ENCODE data around the gene PSMC3. TPM values are rescaled to one million over a fixed set of nuclear protein-coding genes. Genes with fewer than 3 reads are reported as not detected.

The PSMC3 gene
- polyA plus RNA-seq, 3 donors = 137 to 154 (median 143) TPM

- no peak for DNase-seq
Measured at GRCh38 chr11:47396049-47396320, 30.3 kb downstream of the PSMC3 start.

- DNase-seq = no peak
Measured at GRCh38 chr11:47395223-47396048, 30.8 kb downstream of the PSMC3 start.

DNA sequence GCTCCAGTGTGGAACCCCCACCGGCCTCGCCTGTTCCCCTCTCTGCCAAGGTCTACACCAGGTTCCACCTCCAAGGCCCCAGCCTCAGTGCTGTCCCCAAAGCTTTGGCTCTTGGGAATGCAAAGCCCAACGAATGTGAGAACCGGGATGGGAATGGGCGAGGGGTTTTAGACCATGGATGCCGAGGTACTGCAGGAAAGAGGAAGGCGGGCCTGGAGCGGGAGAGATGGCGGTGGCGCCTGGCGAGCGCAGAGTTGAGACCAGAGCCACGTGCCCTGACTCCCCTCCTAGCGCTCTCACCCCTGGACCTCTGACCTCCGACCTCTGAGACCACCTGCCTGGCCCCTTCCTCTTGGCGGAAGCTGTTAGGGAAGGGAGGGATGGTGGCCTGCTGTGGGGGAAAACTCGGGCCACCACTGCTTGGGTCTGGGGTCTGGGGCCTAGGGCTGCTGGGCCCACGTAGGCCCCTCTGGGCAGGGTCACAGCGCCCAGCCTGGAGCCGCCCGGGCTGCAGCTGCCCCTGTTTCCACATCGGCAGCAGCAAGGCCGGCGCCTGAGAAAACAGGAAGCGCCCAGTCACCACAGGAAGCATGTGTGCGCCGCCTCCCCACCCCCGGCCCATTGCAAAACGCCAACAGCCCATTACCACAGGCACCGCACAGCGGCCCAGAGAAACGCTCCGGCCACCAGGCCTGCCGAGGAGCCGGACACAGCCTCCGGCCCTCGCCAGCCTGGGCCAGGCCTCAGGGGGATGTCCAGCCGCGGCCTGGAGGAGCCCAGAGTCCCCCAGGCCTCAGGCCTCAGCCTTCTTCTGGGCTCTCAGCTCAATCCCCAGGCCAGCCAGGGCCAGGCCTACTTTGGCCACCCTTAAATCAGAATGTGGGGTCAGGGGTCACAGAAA lies 31.7 kb downstream of the PSMC3 start:
- DNase-seq = no peak

GRCh38 chr11:47394050-47394321 lies 32.3 kb downstream of the PSMC3 start:
- DNase-seq = no peak

GRCh38 chr11:47393163-47394049 lies 32.8 kb downstream of the PSMC3 start:
- DNase-seq = no peak

- no peak for DNase-seq
Measured at GRCh38 chr11:47392546-47393162, 33.6 kb downstream of the PSMC3 start.

DNA sequence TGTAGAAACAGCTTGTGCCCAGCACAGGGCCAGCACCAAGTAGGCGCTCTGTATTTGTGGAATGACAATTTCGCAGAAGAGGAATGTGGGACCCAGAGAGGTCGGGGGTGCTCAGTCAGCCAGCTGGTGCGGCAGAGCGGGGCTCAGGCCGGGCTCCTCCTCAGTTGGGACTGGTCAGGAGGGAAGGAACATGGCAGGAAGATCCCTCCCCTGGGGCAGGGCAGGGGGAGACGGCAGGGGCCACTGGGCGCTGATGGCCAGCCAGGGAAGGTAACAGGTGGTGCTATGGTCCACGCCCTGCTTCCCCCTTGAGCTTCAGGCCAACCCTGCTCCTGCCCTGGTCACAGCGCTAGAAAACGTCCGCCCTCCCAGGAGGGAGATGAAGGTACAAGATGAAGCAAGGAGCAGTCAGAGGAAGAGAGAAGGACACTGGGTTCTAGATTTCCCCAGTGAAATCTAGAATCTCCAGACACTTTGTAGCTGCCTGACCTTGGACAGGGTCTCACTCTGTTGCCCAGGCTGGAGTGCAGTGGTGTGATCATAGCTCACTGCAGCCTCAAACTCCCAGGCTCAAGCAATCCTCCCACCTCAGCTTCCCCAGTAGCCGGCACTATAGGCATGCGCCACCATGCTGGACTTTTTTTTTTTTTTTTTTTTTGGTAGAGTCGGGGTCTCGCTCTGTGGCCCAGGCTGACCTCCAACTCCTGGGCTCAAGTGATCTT lies 34.4 kb downstream of the PSMC3 start:
- no peak for DNase-seq

DNA sequence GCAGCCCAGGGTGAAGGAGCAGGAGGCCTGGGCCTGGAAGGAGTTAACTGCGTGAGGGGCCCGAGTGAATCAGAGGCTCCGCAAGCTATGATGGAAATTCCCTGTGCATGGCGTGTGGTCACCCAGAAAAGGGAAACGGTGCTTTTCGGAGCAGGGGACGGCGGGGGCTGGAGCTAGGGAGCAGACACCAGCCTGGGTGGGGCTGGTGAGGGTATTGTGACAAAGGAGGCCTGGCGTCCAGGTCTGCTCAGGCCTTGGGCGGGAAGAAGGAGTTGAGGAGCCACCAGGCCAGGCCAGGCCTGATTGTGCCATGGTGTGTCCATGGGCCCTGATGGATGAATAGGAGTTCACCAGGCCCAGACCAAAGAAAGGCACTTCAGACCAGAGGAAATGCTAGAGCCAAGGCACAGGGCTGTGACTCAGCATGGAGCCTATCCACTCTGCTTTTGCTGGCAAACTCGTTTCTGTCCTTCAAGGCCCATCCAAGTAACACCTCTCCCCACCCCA lies 35.1 kb downstream of the PSMC3 start:
- DNase-seq = no peak

DNA sequence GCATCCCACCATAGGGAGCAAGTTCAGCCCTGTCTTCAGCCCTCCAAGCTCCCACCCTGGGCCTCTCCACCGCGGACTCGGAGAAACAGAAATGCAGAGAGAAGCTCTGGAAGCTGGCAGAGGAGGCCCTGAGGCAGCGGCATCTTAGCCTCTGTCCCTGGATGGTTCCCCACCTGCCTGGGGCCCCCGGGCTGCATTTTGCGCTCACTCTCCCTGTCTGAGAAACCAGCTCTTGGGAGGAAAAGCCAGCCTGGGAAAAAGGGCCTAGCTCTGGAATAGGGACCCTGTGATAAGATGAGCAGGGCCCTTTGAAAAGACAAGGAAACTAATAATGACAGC lies 35.8 kb downstream of the PSMC3 start:
- no peak for DNase-seq

GRCh38 chr11:47389577-47390421 lies 36.4 kb downstream of the PSMC3 start:
- DNase-seq = no peak

DNA sequence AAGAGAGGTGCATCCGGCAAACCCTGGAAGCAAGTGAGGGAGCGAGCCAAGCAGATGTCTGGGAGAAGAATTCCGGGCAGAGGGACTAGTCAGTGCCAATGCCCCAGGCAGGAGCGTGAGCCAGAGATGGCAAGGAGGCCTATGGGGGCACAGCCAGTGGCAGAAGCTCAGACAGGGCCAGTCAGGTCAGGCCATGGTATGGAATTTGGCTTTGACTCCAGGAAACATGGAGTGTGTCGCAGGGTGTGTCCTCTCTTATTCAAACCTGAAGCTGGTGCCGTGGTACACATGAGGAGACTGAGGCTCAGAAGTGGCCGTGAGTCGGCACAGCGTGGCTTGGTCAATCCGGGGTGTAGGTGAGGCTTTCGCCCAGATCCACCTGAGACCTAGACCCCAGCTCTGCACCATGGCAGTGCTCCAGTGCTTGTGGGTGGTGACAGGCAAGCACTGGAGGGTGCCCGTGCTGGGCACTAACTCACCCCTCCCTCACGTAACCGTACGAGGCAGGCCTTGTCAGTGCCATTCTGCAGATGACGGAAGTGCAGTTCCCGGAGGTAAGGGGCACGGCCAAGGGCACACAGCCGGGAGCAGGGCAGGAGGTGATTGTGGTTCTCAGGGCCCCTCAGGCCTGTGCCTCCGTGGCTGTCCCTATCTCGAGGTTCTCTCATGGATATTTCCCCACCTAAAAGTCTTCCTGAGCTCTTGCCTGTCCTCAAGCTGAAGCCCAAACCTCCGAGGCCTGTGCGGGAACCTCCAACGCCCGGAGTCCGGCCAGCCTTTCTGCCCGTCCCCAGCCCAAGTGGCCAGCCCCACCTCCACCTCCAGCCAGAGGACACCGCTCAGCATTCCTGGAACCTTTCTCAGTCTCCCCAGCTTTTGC lies 37.3 kb downstream of the PSMC3 start:
- no peak for DNase-seq

DNA sequence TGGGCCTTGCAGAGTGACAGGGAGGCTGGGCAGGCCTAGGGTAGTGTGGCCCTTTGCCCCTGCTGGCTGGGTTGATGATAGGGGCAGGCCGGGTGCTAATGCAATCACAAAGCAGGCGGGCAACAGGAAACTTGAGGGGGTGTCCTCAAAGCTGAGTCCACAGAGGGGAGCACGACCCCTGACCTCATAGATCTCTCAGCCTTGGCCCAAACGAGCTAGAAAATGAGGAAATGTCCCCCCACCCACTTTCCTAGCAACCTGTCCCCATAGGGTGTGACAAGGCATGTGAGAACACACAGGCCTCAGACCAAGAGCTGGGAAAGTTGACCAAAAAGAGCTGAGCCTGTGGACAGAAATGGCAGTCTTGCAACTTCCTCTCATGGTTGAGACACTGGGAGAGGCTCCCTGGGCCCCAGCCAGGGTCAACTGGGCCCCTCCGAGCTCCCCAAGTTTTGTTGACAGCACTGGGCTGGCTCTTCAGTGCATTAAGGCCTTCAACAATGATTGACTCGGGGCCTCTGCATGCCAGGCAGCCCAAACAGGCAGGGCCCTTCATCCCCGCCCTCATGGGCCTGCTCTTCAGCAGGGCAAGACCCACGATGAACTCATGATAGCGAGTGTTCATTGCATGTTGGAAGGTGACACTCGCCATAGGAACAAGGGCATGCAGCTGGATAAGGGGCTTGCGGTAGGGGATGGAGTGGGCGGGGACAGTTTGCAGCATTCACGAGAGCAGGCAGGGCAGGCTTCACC lies 38.1 kb downstream of the PSMC3 start:
- no peak for DNase-seq

GRCh38 chr11:47384498-47384897 lies 41.7 kb downstream of the PSMC3 start:
- no peak for DNase-seq

GRCh38 chr11:47383071-47383470 lies 43.2 kb downstream of the PSMC3 start:
- DNase-seq = no peak

DNA sequence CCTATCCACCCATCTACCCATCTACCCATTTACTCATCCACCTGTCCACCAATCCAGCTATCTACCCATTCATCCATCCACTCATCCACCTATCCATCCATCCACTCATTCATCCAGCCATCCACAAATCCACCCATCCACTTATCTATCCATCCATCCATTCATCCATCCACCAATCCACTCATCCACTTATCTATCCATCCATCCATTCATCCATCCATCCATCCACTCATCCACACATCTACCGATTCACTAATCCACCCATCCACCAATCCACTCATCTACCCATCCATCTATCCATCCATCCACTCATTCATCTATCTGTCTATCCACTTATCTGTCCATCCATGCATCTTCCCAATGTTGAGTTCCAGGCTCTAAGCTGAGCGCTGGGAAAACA lies 46.2 kb downstream of the PSMC3 start:
- no peak for DNase-seq

- DNase-seq = no peak
Measured at GRCh38 chr11:47379317-47379716, 46.9 kb downstream of the PSMC3 start.

DNA sequence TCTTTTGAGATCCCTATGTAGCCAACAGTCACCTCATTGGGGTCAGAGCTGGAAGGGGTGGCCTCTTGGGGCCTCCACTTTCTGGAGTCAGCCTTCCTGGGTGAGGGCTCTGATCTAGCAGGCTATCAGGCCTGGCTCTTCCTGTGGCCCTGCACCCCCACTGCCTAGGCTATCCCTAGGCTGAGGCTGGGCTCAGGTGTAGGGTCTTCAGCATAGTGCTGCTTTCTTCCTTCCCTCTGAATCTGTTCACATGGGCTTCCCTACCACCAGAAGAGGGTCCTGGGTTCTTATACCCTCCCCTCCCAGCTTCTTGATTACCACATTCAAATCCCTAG lies 47.4 kb downstream of the PSMC3 start:
- DNase-seq = no peak

DNA sequence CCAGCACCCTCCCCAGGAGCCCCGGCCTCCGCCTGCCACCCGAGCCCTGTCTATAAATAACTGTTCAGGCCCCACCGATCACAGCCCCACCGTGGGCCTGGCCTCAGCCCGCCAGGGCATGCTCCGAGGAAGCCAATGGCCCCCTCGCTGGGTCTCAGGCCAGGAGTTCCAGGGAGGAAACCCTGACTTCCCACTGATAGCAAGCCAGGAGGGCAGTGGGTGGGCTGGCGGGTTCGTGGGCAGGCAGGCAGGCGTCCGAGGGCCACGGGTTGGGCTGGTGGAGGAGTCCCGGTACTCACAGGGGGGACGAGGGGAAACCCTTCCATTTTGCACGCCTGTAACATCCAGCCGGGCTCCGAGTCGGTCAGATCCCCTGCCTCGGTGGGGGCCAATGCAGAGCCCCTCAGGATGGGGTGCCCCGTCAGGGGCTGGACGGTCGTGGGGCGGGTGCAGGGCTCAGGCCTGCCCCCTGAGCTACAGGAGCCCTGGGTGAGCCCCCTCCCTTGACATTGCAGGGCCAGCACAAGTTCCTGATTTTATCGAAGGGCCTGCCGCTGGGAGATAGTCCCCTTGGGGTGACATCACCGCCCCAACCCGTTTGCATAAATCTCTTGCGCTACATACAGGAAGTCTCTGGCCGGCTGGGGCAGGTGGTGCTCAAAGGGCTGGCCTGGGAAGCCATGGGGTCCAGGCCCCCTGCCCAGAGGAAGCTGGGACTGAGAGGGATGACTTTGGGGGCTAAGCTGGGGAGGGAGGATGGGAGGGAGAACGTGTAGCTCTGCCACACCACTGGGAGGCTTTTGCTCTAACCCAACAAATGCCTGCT lies 48.0 kb downstream of the PSMC3 start, which contains the start of gene SPI1:
SPI1 (minus strand) TSS at position 538 of the 826 bp plus-strand sequence; CDS start at position 344, 194 bp downstream.
- DNase-seq = no peak
